GM23338 (cell line): ENCODE data around the gene AP1M1. TPM values are rescaled to one million over a fixed set of nuclear protein-coding genes. Genes with fewer than 3 reads are reported as not detected.

Experiments used
- ATAC-seq: fragments of 200-7000 bp; cut with Tn5 transposase; 3 replicates; pipeline ENCODE4 v1.9.1; 2020
- DNase-seq: peaks from one replicate; pipeline ENCODE4 v3.0.0-alpha.2; 2015; ENCODE audit warnings: low spot score
- H2AFZ ChIP-seq: fragments of 200-600 bp; sonication (generic); 2 replicates; pipeline ENCODE4 v1.8.0; 2016; ENCODE audit warnings: antibody characterized with exemption, mild to moderate bottlenecking, moderate library complexity
- H3F3A ChIP-seq: fragments of 200-600 bp; sonication (generic); replicated peaks from 2 replicates; pipeline ENCODE4 v1.8.0; 2017; ENCODE audit warnings: antibody characterized with exemption, mixed run types, low read depth
- H3K27ac ChIP-seq: fragments of 200-600 bp; sonication (generic); 2 replicates; pipeline ENCODE4 v1.6.1; 2016; ENCODE audit warnings: low read depth
- H3K27me3 ChIP-seq: fragments of 200-600 bp; sonication (generic); 2 replicates; pipeline ENCODE4 v1.8.0; 2016; ENCODE audit warnings: mild to moderate bottlenecking, mixed run types, moderate library complexity; ENCODE audit not compliant: insufficient read depth
- H3K36me3 ChIP-seq: fragments of 200-600 bp; sonication (generic); 2 replicates; pipeline ENCODE4 v1.8.0; 2016; ENCODE audit warnings: mild to moderate bottlenecking; ENCODE audit not compliant: insufficient read depth
- H3K4me1 ChIP-seq: fragments of 200-600 bp; sonication (generic); 2 replicates; pipeline ENCODE4 v1.8.0; 2016; ENCODE audit warnings: mild to moderate bottlenecking, moderate library complexity; ENCODE audit not compliant: insufficient read depth
- H3K4me2 ChIP-seq: fragments of 200-600 bp; sonication (generic); 2 replicates; pipeline ENCODE4 v1.7.1; 2017; ENCODE audit warnings: mixed run types
- H3K4me3 ChIP-seq: fragments of 200-600 bp; sonication (generic); 2 replicates; pipeline ENCODE4 v1.6.1; 2016; ENCODE audit warnings: mixed run types
- H3K79me2 ChIP-seq: fragments of 200-600 bp; sonication (generic); replicated peaks from 2 replicates; pipeline ENCODE4 v1.8.0; 2017; ENCODE audit warnings: mild to moderate bottlenecking; ENCODE audit not compliant: insufficient read depth
- H3K9me2 ChIP-seq: fragments of 200-600 bp; sonication (generic); 2 replicates; pipeline ENCODE4 v1.8.0; 2017; ENCODE audit not compliant: insufficient read depth
- H4K20me1 ChIP-seq: fragments of 200-600 bp; sonication (generic); replicated peaks from 2 replicates; pipeline ENCODE4 v1.8.0; 2017; ENCODE audit warnings: mild to moderate bottlenecking; ENCODE audit not compliant: insufficient read depth
- H3K27ac Mint-ChIP-seq: 2 replicates; pipeline ENCODE4 v1.8.0; 2020; ENCODE audit warnings: inconsistent platforms, mild to moderate bottlenecking, moderate library complexity, mixed read lengths
- H3K27me3 Mint-ChIP-seq: 3 replicates; pipeline ENCODE4 v1.8.0; 2022; ENCODE audit warnings: low read depth, mild to moderate bottlenecking, moderate library complexity, mixed read lengths, inconsistent platforms; ENCODE audit not compliant: insufficient read depth, poor library complexity
- H3K36me3 Mint-ChIP-seq: 3 replicates; pipeline ENCODE4 v1.8.0; 2021; ENCODE audit warnings: low read depth, mild to moderate bottlenecking, inconsistent platforms, moderate library complexity, mixed read lengths
- H3K4me1 Mint-ChIP-seq: 3 replicates; pipeline ENCODE4 v1.8.0; 2020; ENCODE audit warnings: mild to moderate bottlenecking, inconsistent platforms, mixed read lengths
- H3K4me3 Mint-ChIP-seq: 3 replicates; pipeline ENCODE4 v1.8.0; 2021; ENCODE audit warnings: moderate library complexity, mild to moderate bottlenecking, inconsistent platforms, mixed read lengths
- H3K9me3 Mint-ChIP-seq: 3 replicates; pipeline ENCODE4 v1.8.0; 2020; ENCODE audit warnings: moderate library complexity, mild to moderate bottlenecking, inconsistent platforms, mixed read lengths
- CREB1 ChIP-seq: fragments of 250-450 bp; sonication (Bioruptor Pico); IDR thresholded peaks from 2 replicates; pipeline ENCODE4 v1.5.0; 2020; ENCODE audit warnings: low read depth, mild to moderate bottlenecking, moderate library complexity
- CTCF ChIP-seq, 2 experiments: fragments of 200-600 bp in 1 of 2; sonication (generic) in 1 of 2; conservative IDR thresholded peaks; 2 replicates each; pipeline versions ENCODE4 v1.5.1 to v1.6.1; 2016 to 2017; ENCODE audit warnings: antibody characterized with exemption in 2 of 2, low read depth in 2 of 2, mild to moderate bottlenecking in 2 of 2, moderate library complexity in 1 of 2
- ETS1 ChIP-seq: IDR thresholded peaks from 2 replicates; pipeline ENCODE4 v1.6.1; 2016; ENCODE audit warnings: antibody characterized with exemption
- EZH2 ChIP-seq: fragments of 200-600 bp; sonication (generic); IDR thresholded peaks from one replicate; pipeline ENCODE4 v1.8.0; 2017; ENCODE audit warnings: antibody characterized with exemption, mild to moderate bottlenecking, low read depth; ENCODE audit not compliant: unreplicated experiment
- EZH2phosphoT487 ChIP-seq: fragments of 200-600 bp; sonication (generic); IDR thresholded peaks from one replicate; pipeline ENCODE4 v1.8.1; 2018; ENCODE audit warnings: antibody characterized with exemption; ENCODE audit not compliant: unreplicated experiment
- JUNB ChIP-seq: IDR thresholded peaks from one replicate; pipeline ENCODE4 v1.6.1; 2016; ENCODE audit warnings: antibody characterized with exemption; ENCODE audit not compliant: unreplicated experiment
- NANOG ChIP-seq: IDR thresholded peaks from 2 replicates; pipeline ENCODE4 v1.6.1; 2016; ENCODE audit warnings: antibody characterized with exemption, borderline replicate concordance
- POLR2AphosphoS5 ChIP-seq: IDR thresholded peaks from 2 replicates; pipeline ENCODE4 v1.6.1; 2016; ENCODE audit warnings: antibody characterized with exemption, low read depth
- STAT1 ChIP-seq: IDR thresholded peaks from one replicate; pipeline ENCODE4 v1.6.1; 2016; ENCODE audit warnings: antibody characterized with exemption; ENCODE audit not compliant: unreplicated experiment
- ZNF114 ChIP-seq: fragments of 250-450 bp; sonication (Bioruptor Pico); IDR thresholded peaks from 2 replicates; pipeline ENCODE4 v1.5.0; 2020; ENCODE audit warnings: mild to moderate bottlenecking, moderate library complexity
- ZNF331 ChIP-seq: fragments of 250-450 bp; sonication (Bioruptor Pico); IDR thresholded peaks from 2 replicates; pipeline ENCODE4 v1.5.0; 2020; ENCODE audit warnings: low read depth, mild to moderate bottlenecking, moderate library complexity
- polyA plus RNA-seq: library from polyadenylated mRNA; unstranded; fragments of >200 nt; fragmentation: Nextera tagmentation; extraction: Ambion mirVana; gene quantifications from 2 replicates; pipeline ENCODE4 v1.2.1, GENCODE V29; 2016
- total RNA-seq: library from RNA; depleted of rRNA; stranded (reverse); fragments of >200 nt; shearing (Covaris generic); gene quantifications from 2 replicates; pipeline ENCODE4 v1.2.3, GENCODE V29; 2014
- TF ChIP-seq, protein P1 (sequence below): IDR thresholded peaks from one replicate; pipeline ENCODE4 v1.6.1; 2018; ENCODE audit warnings: antibody characterized with exemption; ENCODE audit not compliant: unreplicated experiment
- TF ChIP-seq, protein P2 (sequence below): fragments of 250-450 bp; sonication (Bioruptor Pico); IDR thresholded peaks from 2 replicates; pipeline ENCODE4 v1.5.0; 2020; ENCODE audit warnings: mild to moderate bottlenecking, moderate library complexity

Gene AP1M1
- total and polyA plus RNA-seq, 2 experiments from 2014 or later, result 22.0 to 32.0 TPM

DNA sequence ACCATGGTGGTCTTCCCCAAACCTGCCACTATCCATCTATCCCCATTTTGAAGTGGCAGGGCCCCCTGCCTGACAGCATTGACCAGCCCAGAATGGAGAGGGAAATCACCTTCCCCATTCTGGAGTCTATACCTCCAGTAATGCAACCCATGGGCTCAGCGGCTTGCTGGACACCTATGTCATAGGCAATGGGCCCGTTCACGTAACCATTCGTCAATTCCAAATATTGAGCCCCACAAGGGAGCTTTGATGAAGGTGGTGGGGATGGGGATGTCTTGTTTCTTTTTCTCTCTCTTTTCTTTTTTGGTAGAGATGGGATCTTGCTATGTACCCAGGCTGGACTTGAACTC is 63.1 kb downstream of the AP1M1 start:
- Mint-ChIP-seq H3K4me3 (no peak overlapping the region), H3K36me3 (no peaks in the 10 kb centered on the region), H3K27ac (no peak overlapping the region), H3K27me3 (peaks cover 11% of the 10 kb centered on the region), H3K4me1 (peaks cover 9% of the 10 kb centered on the region), H3K9me3 (no peaks in the 10 kb centered on the region)
- no peaks in the 10 kb centered on the region for H3K79me2 ChIP-seq
- no peaks in the 10 kb centered on the region for H3K36me3 ChIP-seq
- no peak overlapping the region for H3K4me2 ChIP-seq
- H3K27ac ChIP-seq, result no peak overlapping the region
- no peaks in the 10 kb centered on the region for H3F3A ChIP-seq
- H3K4me3 ChIP-seq, result no peak overlapping the region
- no peaks in the 10 kb centered on the region for H3K27me3 ChIP-seq
- no peaks in the 10 kb centered on the region for H3K9me2 ChIP-seq
- ATAC-seq (no peak), DNase-seq (no peak)
- H3K4me1 ChIP-seq, result no peaks in the 10 kb centered on the region
- H2AFZ ChIP-seq, result no peak overlapping the region
- no peaks in the 10 kb centered on the region for H4K20me1 ChIP-seq
- no peak for TF ChIP-seq ETS1
- TF ChIP-seq CTCF (conservative IDR thresholded peaks at IDR 0.05; ENCODE audit: low read depth in 2 of 2), result no peak
- no peak for TF ChIP-seq CREB1 (CRISPR knock-in tag)
- TF ChIP-seq STAT1, result no peak
- TF ChIP-seq, protein P1, sequence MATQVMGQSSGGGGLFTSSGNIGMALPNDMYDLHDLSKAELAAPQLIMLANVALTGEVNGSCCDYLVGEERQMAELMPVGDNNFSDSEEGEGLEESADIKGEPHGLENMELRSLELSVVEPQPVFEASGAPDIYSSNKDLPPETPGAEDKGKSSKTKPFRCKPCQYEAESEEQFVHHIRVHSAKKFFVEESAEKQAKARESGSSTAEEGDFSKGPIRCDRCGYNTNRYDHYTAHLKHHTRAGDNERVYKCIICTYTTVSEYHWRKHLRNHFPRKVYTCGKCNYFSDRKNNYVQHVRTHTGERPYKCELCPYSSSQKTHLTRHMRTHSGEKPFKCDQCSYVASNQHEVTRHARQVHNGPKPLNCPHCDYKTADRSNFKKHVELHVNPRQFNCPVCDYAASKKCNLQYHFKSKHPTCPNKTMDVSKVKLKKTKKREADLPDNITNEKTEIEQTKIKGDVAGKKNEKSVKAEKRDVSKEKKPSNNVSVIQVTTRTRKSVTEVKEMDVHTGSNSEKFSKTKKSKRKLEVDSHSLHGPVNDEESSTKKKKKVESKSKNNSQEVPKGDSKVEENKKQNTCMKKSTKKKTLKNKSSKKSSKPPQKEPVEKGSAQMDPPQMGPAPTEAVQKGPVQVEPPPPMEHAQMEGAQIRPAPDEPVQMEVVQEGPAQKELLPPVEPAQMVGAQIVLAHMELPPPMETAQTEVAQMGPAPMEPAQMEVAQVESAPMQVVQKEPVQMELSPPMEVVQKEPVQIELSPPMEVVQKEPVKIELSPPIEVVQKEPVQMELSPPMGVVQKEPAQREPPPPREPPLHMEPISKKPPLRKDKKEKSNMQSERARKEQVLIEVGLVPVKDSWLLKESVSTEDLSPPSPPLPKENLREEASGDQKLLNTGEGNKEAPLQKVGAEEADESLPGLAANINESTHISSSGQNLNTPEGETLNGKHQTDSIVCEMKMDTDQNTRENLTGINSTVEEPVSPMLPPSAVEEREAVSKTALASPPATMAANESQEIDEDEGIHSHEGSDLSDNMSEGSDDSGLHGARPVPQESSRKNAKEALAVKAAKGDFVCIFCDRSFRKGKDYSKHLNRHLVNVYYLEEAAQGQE, result no peak
- no peak for TF ChIP-seq JUNB
- TF ChIP-seq EZH2phosphoT487, result no peak
- TF ChIP-seq, protein P2, sequence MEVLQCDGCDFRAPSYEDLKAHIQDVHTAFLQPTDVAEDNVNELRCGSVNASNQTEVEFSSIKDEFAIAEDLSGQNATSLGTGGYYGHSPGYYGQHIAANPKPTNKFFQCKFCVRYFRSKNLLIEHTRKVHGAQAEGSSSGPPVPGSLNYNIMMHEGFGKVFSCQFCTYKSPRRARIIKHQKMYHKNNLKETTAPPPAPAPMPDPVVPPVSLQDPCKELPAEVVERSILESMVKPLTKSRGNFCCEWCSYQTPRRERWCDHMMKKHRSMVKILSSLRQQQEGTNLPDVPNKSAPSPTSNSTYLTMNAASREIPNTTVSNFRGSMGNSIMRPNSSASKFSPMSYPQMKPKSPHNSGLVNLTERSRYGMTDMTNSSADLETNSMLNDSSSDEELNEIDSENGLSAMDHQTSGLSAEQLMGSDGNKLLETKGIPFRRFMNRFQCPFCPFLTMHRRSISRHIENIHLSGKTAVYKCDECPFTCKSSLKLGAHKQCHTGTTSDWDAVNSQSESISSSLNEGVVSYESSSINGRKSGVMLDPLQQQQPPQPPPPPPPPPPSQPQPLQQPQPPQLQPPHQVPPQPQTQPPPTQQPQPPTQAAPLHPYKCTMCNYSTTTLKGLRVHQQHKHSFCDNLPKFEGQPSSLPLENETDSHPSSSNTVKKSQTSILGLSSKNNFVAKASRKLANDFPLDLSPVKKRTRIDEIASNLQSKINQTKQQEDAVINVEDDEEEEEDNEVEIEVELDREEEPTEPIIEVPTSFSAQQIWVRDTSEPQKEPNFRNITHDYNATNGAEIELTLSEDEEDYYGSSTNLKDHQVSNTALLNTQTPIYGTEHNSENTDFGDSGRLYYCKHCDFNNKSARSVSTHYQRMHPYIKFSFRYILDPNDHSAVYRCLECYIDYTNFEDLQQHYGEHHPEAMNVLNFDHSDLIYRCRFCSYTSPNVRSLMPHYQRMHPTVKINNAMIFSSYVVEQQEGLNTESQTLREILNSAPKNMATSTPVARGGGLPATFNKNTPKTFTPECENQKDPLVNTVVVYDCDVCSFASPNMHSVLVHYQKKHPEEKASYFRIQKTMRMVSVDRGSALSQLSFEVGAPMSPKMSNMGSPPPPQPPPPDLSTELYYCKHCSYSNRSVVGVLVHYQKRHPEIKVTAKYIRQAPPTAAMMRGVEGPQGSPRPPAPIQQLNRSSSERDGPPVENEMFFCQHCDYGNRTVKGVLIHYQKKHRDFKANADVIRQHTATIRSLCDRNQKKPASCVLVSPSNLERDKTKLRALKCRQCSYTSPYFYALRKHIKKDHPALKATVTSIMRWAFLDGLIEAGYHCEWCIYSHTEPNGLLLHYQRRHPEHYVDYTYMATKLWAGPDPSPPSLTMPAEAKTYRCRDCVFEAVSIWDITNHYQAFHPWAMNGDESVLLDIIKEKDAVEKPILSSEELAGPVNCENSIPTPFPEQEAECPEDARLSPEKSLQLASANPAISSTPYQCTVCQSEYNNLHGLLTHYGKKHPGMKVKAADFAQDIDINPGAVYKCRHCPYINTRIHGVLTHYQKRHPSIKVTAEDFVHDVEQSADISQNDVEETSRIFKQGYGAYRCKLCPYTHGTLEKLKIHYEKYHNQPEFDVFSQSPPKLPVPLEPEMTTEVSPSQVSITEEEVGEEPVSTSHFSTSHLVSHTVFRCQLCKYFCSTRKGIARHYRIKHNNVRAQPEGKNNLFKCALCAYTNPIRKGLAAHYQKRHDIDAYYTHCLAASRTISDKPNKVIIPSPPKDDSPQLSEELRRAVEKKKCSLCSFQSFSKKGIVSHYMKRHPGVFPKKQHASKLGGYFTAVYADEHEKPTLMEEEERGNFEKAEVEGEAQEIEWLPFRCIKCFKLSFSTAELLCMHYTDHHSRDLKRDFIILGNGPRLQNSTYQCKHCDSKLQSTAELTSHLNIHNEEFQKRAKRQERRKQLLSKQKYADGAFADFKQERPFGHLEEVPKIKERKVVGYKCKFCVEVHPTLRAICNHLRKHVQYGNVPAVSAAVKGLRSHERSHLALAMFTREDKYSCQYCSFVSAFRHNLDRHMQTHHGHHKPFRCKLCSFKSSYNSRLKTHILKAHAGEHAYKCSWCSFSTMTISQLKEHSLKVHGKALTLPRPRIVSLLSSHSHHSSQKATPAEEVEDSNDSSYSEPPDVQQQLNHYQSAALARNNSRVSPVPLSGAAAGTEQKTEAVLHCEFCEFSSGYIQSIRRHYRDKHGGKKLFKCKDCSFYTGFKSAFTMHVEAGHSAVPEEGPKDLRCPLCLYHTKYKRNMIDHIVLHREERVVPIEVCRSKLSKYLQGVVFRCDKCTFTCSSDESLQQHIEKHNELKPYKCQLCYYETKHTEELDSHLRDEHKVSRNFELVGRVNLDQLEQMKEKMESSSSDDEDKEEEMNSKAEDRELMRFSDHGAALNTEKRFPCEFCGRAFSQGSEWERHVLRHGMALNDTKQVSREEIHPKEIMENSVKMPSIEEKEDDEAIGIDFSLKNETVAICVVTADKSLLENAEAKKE (CRISPR knock-in tag), result no peak
- no peak for TF ChIP-seq NANOG
- no peak for TF ChIP-seq POLR2AphosphoS5
- TF ChIP-seq EZH2, result no peak
- no peak for TF ChIP-seq ZNF114
- TF ChIP-seq ZNF331 (CRISPR knock-in tag), result no peak
